Pulmonary artery endothelial cell (primary cell): ENCODE results near the gene PRKAR2A. TPM values are rescaled to one million over a fixed set of nuclear protein-coding genes. Genes with fewer than 3 reads are reported as not detected.
"Not testable (repeated sequence)": the region's sequence is repeated elsewhere in the genome, so short reads cannot be mapped to it uniquely, and the experiment has no call there.

ENCODE experiments used
- DNase-seq: peaks from one replicate; pipeline ENCODE4 v3.0.0-alpha.2; 2011; ENCODE audit warnings: low read depth, low spot score
- total RNA-seq: library from RNA; depleted of rRNA; stranded (reverse); fragments of >200 nt; gene quantifications from 2 replicates; pipeline ENCODE4 v1.2.3, GENCODE V29; 2014

The PRKAR2A gene
- total RNA-seq, 1 donor from 2014 or later: 46.6 TPM

DNA sequence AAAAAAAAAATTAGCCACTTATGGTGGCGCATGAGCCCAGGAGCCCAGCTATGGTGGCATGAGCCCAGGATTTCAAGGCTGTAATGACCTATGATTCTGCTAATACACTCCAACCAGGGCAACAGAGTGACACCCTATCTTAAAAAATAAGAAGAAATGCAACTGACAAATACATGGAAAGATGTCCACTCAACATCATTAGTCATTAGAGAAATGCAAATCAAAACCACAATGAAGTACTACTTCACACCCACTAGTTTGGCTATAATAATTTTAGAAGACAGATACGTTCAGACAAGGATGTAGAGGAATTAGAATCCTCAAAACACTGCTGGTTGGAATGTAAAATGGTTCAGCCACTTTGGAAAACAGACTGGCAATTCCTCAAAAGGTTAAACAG, 10.5 kb downstream of the PRKAR2A start:
- no peak for DNase-seq

DNA sequence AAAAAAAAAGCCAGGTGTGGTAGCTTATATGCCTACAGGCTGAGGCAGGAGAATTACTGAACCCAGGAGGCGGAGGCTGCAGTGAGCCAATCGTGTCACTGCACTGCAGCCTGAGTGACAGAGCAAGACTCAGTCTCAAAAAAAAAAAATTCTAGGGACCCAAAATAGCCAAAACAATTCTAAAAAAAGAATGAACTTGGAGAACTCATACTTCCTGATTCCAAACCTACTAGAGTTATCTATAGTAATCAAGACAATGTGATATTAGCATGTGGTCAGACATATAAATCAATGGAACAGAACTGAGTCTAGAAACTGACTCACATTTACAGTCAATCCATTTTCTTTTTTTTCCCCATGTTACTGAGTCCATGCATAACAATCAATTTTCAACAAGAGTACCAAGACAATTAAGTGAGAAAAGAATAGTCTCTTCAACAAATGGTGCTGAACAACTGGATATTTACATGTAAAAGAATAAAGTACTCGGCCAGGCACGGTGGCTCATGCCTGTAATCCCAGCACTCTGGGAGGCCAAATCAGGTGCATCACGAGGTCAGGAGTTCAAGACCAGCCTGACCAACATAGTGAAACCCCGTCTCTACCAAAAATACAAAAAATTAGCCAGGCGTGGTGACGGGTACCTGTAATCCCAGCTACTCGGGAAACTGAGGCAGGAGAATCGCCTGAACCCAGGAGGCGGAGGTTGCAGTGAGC, 11.9 kb downstream of the PRKAR2A start:
- no peak for DNase-seq

DNA sequence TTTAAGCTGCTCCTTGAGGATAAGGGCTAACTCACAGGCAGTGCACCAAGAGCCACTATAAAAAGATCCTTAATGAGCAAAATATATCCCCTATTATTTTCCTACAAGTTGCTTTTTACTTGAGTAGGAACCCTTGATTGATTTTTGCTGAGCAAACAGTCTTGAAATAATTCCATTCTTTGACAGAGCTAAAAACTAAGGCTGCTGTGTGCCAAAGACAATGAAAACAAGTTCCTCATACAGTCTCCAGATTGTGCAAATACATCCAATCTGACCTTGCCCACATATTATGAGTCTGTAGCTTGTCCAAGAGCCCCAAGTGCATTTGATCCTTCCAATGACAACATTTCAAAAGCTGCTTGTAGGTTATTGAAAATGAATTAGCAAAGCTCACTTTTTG, 15.0 kb downstream of the PRKAR2A start:
- no peak for DNase-seq

DNA sequence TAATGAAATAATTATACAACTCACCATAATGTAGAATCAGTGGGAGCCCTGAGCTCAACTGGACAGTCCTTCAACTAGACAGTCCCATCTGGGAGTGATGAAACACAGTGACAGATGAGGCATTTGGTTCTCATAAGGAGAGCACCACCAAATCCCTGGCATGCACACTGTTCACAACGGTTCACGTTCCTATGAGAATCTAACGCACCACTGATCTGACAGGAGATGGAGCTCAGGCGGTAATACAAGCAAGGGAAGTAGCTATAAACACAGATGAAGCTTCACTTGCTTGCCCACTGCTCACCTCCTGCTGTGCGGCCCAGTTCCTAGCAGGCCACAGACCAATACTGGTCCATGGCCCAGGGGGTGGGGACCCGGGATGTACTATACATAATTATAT, 17.0 kb downstream of the PRKAR2A start:
- no peak for DNase-seq

DNA sequence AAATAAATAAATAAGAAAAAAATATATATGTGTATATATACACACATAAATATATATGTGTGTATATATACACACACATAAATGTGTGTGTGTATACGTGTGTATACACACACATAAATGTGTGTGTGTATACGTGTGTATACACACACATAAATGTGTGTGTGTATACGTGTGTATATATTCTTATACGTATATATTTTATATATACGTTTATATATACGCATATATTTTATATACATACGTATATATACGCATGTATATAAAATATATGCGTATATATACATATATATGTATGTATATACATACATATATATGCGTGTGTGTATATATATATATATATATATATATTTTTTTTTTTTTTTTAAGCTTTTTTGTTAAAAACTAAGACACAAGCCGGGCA, 18.1 kb downstream of the PRKAR2A start:
- DNase-seq: not testable (repeated sequence)

DNA sequence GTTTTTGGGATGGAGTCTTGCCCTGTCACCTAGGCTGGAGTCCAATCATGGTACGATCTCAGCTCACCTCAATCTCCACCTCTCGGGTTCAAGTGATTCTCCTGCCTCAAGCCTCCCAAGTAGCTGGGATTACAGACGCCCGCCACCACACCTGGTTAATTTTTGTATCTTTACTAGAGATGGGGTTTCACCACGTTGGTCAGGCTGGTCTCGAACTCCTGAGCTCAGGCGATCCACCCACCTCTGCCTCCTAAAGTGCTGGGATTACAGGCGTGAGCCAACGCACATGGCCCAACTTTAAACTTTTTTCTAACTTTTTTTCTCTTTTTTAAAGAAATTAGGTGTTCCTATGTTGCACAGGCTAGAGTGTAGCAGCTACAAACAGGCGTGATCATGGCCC, 19.8 kb downstream of the PRKAR2A start:
- not testable (repeated sequence) for DNase-seq

DNA sequence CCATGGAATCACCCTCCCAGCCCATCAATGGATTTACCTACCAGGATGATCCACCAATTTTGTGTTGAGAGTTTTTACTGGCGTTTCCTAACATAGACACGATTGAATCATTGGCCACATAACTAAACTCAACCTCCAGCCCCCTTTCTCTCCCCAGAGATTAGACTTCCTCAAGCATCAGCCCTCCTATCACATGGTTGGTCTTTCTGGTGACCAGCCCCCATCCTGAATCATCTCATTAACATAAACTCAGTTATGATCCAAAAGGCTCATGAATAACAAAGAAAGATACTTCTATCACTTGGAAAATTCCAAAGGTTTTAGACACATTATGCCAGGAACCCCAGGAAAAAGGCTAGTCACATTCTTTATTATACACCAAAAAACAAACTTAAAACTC, 21.2 kb downstream of the PRKAR2A start:
- no peak for DNase-seq

DNA sequence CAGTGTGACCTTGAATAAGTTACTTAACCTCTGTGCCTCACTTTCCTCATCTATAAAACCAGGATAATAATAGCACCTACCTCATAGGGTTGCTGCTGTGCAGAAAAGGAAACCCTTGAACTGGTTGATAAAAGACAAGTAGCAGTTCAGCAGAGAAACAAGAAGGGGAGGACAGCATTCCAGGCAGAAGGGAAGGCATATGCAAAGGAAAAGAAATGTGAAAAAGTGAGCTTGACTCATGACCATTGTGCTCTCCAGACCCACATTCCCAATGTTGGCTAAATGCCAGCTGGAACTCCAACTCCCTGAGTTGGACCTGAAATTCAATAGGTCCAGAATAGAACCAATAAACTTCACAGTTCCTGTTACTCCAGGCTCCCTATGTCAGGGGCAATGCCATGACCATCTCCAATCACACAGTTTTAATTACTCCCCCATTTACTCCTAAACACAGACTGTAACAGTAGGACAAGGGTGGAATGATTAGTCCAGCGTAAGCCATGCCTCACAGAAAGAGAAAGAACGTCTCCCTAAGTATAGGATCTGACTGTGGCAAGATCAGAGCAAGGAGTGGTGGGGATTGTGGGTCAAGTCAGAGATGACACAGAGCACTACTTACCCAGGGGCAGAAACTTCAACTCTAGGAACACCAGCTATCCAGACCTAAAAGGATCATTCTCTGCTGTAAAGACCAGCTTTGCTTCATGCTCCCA, 26.9 kb downstream of the PRKAR2A start:
- DNase-seq: peak; percentile 68

DNA sequence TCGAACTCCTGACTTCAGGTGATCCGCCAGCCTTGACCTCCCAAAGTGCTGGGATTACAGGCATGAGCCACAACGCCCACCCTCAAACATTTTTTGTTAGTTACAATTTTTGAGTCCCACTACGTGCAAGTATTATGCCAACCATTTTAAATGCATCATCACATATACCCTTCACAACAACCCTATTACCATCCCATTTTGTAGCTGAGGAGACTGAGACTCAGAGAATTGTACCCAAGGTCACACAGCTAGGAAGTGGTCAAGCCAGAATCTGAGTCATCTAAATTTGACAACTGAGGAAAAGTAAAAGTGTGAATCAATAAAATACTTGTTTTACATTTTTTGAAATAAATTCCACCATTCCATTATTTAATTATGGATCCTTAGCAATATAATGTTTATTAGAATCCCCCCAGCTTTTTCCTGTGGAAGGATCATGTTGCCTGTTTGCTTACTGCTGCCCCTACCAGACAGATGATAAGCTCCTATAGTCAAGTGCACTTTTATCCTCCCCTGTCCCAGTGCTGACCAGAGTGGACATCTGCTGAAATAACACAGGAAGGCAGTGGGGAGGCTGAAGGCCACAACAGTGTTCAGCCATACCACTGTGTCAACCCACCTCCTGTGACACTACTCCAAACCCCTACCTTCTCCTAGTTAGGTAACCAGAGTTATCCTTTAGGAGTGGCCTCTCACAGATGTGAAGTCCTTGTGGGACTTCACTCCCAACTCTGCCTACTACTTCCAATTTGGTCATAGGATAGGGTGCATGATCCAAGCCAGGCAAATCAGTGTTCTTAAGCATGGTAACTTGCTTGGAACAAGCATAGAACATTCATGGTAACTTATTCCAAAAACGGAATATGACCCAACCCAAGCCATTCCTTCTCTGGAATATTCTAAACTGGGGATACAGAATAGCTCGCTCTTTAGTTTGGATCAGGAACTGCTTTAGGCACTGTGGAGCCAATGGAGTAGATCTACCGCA, 28.1 kb downstream of the PRKAR2A start:
- DNase-seq: no peak

DNA sequence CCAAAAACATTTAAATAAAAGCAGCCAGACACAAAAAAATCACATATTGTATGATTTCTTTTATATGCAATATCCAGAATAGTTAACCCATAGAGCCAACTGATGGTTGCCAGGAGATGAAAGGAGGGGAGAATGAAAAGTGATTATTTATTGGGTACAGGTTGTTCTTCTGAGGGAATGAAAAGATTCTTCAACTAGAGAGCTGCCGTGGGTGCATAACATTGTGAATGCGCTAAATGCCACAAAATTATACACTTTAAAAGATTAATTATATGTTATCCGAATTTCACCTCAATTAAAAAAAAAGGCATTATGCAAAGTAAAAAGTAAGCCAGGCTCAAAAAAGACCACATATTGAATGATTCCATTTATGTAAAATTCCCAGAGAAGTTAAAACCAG, 36.1 kb downstream of the PRKAR2A start:
- DNase-seq: no peak

DNA sequence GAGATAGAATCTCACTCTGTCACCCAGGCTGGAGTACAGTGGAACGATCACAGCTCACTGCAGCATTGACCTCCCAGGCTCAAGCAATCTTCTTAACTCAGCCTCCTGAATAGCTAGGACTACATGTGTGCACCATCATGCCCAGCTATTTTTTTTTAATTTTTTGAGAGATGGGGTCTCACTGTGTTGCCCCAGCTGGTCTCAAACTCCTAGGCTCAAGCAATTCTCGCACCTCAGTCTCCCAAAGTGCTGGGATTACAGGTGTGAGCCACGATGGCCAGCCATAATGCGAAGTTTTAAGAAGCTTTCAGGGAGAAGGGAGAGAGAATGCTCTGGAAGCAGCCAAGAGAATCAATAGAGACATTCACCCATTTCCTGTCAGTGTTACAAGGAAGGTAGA, 42.7 kb downstream of the PRKAR2A start:
- DNase-seq: no peak

DNA sequence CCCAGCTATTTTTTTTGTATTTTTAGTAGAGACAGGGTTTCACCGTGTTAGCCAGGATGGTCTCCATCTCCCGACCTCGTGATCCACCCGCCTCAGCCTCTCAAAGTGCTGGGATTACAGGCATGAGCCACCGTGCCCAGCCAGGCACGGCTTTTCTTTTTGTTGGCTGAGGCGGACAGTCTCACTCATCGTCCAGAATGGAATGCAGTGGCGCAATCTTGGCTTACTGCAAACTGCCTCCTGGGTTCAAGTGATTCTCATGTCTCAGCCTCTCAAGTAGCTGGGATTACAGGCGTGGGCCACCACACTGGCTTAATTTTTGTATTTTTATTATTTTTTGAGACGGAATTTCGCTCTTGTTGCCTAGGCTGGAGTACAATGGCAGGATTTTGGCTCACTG, 46.8 kb downstream of the PRKAR2A start:
- not testable (repeated sequence) for DNase-seq

DNA sequence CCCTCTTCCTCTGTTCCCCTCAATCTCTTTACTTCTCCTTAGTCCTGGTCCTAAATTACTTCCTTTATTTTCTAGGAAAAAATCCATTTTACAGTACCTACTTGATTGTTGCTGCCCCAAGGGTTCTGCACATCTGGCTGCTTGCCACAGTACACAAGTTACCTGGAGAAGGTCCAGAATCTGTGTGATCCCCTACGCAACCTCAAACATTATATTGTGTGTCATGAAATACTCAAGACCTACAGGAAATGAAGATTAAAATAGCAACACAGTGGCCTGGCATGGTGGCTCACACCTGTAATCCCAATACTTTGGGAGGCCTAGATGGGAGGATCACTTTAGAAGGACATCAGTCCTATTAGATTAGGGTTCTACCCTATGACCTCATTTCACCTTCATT, 48.7 kb downstream of the PRKAR2A start:
- DNase-seq: no peak

DNA sequence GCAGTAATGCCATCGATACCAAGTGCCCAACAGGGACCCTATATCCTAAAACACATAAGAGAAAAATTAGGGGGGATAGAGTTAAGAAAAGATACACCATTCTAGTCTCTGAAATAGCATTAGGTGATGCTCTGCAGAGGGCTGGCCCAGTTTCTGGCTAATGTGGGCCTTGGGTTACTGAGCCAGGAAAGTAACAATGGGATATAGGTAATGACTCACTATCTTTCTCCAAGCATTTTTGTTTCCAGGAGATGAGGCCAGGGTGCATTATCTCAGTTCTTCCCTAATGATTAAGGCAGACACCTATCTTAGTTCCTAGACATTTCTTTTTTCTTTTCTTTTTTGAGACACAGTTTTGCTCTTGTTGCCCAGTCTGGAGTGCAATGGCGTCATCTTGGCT, 50.0 kb downstream of the PRKAR2A start:
- no peak for DNase-seq

DNA sequence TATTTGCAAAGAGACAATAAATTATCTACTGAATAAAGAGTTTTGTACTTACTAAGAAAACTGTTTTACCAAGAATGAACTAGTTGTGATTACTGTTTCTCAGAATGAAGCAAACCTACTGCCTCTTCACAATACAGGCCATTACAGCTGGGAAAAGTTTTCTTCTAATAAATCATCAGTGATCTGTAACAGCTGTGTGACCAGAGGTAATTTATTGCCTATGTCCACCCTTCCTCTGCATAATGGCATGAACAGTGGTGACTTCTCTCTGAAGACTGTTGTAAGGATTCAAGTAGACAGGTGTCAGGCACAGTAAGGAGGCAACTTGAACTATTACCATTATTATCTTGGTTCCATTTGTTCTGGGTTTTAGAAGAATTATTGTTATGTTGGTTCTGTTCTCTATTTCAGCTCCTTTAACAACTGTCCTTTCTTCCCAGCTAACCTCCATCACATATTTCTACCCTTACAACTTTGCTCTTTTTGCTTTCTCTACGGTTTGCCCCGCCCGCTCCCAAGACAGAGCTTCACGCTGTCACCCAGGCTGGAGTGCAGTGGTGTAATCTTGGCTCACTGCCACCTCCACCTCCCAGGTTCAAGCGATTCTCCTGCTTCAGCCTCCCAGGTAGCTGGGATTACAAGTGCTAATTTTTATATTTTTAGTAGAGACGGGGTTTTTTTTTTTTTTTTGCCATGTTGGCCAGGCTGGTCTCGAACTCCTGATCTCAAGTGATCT, 51.5 kb downstream of the PRKAR2A start:
- DNase-seq: no peak

DNA sequence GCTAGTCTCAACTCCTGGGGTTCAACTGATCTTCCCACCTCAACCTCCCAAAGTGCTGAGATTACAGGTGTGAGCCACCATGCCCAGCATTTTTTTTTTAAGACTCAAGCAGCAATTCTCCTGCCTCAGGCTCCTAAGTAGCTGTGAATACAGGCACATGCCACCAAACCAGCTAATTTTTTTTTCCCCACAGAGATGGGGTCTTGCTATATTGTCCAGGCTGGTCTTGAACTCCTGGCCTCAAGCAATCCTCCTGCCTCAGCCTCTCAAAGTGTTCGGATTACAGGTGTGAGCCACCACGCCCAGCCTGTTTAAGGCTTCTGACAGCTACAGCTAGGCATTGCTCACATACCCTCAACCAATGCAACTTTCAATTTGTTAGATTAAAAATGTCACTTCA, 54.2 kb downstream of the PRKAR2A start:
- DNase-seq: not testable (repeated sequence)

DNA sequence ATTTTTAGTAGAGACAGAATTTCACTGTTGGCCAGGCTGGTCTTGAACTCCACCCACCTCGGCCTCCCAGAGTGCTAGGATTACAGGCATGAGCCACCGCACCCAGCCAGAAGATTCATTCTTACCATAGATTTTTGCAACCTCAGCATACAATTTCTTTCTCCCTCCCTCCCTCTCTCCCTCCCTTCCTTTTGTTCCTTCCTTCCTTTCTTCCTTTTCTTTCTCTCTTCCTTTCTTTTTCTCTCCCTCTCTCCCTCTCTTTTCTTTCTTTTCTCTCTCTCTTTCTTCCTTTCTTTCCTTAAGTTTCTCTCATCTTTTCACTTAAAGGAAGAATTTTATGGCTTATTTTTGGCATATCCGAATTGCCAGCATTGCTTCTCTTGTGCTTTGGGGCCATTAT, 58.0 kb downstream of the PRKAR2A start:
- no peak for DNase-seq

DNA sequence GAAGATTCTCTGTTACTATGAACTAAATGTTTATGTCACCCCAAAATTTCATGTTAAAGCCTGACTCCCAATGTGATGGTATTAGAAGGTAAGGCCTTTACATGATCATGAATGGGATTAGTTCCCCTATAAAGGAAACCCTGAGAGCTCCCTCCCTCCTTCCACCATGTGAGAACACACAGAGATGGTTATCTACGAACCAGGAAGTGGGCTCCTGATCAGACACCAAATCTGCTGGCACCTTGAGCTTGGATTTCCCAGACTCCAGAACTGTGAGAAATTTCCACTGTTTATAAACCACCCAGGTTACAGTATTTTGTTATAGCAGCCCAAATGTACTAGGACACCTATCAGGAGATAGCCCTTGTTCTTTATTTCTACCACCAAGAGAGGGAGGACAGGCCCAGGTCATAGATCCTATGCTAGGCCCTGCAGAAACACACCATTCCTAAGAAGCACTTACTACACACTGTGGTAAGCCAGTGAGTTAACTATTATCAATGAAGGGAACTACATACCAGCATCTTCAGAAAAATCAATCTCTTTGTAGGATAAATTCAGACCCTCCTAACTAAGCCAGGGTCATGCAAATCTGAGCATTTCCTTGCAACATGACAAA, 59.0 kb downstream of the PRKAR2A start:
- no peak for DNase-seq

DNA sequence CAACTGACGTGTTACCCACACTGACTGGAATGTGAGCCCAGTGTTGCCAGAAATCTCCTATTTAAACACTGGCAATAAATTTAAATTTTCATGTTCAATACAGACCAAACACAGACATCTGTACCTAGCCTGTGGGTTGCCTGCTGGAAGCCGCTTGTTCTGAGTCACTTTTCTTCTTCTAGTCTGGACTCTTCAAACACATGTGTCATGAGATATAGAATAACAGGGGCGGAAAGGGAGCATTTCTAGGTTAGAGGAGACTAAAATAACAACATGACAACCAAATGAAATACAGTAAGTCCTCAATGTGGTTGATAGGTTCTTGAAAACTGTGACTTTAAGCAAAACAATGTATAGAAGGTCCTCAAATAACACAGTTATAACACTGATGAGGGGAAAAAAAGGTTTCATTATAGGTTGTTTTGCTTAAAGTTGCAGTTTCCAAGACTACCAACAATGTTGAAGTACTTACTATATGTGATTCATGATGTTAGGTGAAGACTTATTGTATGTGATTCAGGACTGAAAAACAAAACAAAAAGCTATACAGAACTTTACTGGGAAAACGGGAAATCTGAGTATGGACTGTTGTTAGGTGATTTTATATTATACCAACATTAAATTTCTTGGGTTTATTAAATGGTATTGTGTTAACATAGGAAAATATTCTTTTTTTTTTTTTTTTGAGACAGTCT, 63.1 kb downstream of the PRKAR2A start:
- DNase-seq: no peak

DNA sequence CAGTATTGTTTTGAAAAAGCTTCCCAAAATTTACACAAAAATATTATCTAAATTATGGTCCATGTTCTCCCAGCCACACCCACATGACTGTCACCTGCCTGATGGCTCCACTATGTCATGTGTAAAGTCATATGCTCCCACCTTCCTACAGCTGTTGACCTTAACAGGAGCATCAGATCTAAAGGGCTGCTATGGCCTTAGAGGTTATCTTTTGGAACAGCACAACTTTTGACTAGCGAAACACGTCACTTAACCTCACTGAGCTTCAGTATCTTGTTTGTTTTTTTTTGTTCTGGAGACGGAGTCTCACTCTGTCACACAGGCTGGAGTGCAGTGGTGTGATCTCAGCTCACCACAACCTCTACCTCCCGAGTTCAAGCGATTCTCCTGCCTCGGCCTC, 64.4 kb downstream of the PRKAR2A start:
- no peak for DNase-seq
